ENCODE data around the gene CDK5. TPM values are rescaled to one million over a fixed set of nuclear protein-coding genes. Genes with fewer than 3 reads are reported as not detected.

CDK5 gene
- total and polyA plus RNA-seq, 2 of the 13 experiments (the other 11 are each of a cell fraction or from before 2014, with no cell fraction given) = 16.4 to 21.3 TPM

DNA sequence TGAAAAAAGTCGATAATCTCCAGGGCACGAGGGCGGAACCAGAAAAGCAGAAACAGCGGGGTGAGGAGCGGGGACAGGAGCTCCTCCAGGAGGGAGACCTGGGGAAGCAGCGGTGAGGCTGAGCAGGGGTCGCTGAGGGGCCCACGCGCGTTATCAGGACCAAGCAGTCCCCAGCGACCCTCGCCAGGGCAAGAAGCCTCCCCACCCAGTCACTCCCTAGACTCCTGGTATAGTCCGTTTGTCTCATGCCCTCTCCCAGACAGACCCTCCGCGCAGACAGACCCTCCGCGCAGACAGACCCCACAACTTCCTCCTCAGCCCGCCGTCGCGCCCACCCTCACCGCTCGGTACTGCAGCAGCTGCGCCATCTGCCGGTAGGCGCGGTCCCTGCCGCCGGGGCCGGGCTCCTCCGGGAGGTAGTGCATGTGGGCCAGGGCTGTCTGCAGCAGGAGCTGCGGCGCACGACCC lies 39.7 kb downstream of the CDK5 start (continued):
- TF ChIP-seq, protein P1, sequence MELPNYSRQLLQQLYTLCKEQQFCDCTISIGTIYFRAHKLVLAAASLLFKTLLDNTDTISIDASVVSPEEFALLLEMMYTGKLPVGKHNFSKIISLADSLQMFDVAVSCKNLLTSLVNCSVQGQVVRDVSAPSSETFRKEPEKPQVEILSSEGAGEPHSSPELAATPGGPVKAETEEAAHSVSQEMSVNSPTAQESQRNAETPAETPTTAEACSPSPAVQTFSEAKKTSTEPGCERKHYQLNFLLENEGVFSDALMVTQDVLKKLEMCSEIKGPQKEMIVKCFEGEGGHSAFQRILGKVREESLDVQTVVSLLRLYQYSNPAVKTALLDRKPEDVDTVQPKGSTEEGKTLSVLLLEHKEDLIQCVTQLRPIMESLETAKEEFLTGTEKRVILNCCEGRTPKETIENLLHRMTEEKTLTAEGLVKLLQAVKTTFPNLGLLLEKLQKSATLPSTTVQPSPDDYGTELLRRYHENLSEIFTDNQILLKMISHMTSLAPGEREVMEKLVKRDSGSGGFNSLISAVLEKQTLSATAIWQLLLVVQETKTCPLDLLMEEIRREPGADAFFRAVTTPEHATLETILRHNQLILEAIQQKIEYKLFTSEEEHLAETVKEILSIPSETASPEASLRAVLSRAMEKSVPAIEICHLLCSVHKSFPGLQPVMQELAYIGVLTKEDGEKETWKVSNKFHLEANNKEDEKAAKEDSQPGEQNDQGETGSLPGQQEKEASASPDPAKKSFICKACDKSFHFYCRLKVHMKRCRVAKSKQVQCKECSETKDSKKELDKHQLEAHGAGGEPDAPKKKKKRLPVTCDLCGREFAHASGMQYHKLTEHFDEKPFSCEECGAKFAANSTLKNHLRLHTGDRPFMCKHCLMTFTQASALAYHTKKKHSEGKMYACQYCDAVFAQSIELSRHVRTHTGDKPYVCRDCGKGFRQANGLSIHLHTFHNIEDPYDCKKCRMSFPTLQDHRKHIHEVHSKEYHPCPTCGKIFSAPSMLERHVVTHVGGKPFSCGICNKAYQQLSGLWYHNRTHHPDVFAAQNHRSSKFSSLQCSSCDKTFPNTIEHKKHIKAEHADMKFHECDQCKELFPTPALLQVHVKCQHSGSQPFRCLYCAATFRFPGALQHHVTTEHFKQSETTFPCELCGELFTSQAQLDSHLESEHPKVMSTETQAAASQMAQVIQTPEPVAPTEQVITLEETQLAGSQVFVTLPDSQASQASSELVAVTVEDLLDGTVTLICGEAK (IDR thresholded peaks at IDR 0.05) = no peak
- TF ChIP-seq, protein P1 (CRISPR knock-in tag; IDR thresholded peaks at IDR 0.05) = no peak
- TF ChIP-seq, protein P2, sequence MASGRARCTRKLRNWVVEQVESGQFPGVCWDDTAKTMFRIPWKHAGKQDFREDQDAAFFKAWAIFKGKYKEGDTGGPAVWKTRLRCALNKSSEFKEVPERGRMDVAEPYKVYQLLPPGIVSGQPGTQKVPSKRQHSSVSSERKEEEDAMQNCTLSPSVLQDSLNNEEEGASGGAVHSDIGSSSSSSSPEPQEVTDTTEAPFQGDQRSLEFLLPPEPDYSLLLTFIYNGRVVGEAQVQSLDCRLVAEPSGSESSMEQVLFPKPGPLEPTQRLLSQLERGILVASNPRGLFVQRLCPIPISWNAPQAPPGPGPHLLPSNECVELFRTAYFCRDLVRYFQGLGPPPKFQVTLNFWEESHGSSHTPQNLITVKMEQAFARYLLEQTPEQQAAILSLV (CRISPR knock-in tag; IDR thresholded peaks at IDR 0.05; ENCODE audit: borderline replicate concordance) = 0 out of 2 replicates have a peak, but pooled peaks have one; percentile 33
- peak; percentile 43; the same call in 1 of the 2 replicates for TF ChIP-seq MYC (CRISPR knock-in tag; IDR thresholded peaks at IDR 0.05; ENCODE audit: borderline replicate concordance)
- no peak for TF ChIP-seq ZNF781 (CRISPR knock-in tag; IDR thresholded peaks at IDR 0.05; ENCODE audit: borderline replicate concordance, not compliant biosample characterization)
- TF ChIP-seq, protein P3, sequence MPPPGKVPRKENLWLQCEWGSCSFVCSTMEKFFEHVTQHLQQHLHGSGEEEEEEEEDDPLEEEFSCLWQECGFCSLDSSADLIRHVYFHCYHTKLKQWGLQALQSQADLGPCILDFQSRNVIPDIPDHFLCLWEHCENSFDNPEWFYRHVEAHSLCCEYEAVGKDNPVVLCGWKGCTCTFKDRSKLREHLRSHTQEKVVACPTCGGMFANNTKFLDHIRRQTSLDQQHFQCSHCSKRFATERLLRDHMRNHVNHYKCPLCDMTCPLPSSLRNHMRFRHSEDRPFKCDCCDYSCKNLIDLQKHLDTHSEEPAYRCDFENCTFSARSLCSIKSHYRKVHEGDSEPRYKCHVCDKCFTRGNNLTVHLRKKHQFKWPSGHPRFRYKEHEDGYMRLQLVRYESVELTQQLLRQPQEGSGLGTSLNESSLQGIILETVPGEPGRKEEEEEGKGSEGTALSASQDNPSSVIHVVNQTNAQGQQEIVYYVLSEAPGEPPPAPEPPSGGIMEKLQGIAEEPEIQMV (CRISPR knock-in tag; IDR thresholded peaks at IDR 0.05; ENCODE audit: low read depth) = no peak
- TF ChIP-seq, protein P4, sequence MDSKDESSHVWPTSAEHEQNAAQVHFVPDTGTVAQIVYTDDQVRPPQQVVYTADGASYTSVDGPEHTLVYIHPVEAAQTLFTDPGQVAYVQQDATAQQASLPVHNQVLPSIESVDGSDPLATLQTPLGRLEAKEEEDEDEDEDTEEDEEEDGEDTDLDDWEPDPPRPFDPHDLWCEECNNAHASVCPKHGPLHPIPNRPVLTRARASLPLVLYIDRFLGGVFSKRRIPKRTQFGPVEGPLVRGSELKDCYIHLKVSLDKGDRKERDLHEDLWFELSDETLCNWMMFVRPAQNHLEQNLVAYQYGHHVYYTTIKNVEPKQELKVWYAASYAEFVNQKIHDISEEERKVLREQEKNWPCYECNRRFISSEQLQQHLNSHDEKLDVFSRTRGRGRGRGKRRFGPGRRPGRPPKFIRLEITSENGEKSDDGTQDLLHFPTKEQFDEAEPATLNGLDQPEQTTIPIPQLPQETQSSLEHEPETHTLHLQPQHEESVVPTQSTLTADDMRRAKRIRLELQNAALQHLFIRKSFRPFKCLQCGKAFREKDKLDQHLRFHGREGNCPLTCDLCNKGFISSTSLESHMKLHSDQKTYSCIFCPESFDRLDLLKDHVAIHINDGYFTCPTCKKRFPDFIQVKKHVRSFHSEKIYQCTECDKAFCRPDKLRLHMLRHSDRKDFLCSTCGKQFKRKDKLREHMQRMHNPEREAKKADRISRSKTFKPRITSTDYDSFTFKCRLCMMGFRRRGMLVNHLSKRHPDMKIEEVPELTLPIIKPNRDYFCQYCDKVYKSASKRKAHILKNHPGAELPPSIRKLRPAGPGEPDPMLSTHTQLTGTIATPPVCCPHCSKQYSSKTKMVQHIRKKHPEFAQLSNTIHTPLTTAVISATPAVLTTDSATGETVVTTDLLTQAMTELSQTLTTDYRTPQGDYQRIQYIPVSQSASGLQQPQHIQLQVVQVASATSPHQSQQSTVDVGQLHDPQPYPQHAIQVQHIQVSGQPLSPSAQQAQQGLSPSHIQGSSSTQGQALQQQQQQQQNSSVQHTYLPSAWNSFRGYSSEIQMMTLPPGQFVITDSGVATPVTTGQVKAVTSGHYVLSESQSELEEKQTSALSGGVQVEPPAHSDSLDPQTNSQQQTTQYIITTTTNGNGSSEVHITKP (CRISPR knock-in tag; IDR thresholded peaks at IDR 0.05; ENCODE audit: low read depth) = 0 out of 2 replicates have a peak, but pooled peaks have one; percentile 43
- TF ChIP-seq NR2F1 (CRISPR knock-in tag; IDR thresholded peaks at IDR 0.05) = no peak
- no peak for TF ChIP-seq RBAK (CRISPR knock-in tag; IDR thresholded peaks at IDR 0.05)
- no peak for TF ChIP-seq MLLT10 (CRISPR knock-in tag; IDR thresholded peaks at IDR 0.05)
- TF ChIP-seq CTCF (CRISPR knock-in tag; IDR thresholded peaks at IDR 0.05) = peak; percentile 99

All from HepG2 (cell line).